Ovary (tissue), 3 donors: ENCODE measurements around the gene GTF2F1.

Source experiments
- EP300 ChIP-seq: sonication (generic); formaldehyde crosslinking; IDR thresholded peaks from one replicate; pipeline ENCODE4 v1.6.1; 2017; ENCODE audit warnings: antibody characterized with exemption
- POLR2A ChIP-seq: fragments of 450-650 bp; IDR thresholded peaks from one replicate; pipeline ENCODE4 v1.6.1; 2017; ENCODE audit warnings: antibody characterized with exemption, mild to moderate bottlenecking, moderate library complexity
- TF ChIP-seq, protein P1 (sequence below), 3 donors: fragments of 450-650 bp in 2 of 3; fragments of 200-600 bp in 1 of 3; IDR thresholded peaks; one replicate each; pipeline versions ENCODE4 v1.5.1 to v1.8.0; 2016 to 2022; ENCODE audit warnings: antibody characterized with exemption in 3 of 3, mild to moderate bottlenecking in 1 of 3
- donor health status: DM: no; HTN: no; CAD: no.

DNA sequence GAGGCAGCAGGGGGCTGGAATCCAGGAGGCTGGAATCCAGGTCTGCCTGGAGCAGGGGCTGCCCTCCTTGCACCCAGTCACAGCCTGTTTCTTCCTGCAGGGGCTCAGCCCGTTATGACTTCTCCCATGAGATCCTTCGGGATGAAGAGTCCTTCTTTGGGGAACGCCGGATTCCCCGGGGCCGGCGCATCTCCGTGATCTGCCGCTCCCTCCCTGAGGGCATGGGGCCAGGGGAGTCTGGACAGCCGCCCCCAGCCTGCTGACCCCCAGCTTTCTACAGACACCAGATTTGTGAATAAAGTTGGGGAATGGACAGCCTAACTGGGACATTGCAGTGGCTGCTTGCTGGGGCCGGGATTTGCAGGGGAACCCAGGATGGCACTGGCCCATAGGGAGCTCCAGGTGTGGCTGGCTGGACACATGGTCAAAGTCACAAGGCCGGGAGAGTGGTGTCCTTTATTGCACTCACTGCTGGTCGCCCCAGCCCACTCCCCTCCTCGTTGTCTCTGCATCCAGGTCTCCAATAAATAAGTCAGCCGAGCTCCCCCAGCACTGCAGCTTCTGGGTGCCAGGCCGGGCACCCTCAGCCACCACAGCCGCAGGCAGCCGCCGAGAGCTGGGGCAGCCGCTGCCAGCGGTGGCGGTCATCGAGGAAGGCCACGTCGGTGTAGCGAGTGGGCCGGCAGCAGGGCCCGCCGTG lies 18.1 kb downstream of the GTF2F1 start:
- TF ChIP-seq, protein P1, sequence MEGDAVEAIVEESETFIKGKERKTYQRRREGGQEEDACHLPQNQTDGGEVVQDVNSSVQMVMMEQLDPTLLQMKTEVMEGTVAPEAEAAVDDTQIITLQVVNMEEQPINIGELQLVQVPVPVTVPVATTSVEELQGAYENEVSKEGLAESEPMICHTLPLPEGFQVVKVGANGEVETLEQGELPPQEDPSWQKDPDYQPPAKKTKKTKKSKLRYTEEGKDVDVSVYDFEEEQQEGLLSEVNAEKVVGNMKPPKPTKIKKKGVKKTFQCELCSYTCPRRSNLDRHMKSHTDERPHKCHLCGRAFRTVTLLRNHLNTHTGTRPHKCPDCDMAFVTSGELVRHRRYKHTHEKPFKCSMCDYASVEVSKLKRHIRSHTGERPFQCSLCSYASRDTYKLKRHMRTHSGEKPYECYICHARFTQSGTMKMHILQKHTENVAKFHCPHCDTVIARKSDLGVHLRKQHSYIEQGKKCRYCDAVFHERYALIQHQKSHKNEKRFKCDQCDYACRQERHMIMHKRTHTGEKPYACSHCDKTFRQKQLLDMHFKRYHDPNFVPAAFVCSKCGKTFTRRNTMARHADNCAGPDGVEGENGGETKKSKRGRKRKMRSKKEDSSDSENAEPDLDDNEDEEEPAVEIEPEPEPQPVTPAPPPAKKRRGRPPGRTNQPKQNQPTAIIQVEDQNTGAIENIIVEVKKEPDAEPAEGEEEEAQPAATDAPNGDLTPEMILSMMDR (IDR thresholded peaks at IDR 0.05) = no peak
- TF ChIP-seq EP300 = no peak
- no peak for TF ChIP-seq POLR2A
